ENCODE data around the gene TSC22D4. TPM values are rescaled to one million over a fixed set of nuclear protein-coding genes. Genes with fewer than 3 reads are reported as not detected.

The TSC22D4 gene
- total and polyA plus RNA-seq, 9 of the 15 experiments (the other 6 are each of a cell fraction or from before 2014, with no cell fraction given), result 0.37 to 107 (median 28.7) TPM

DNA sequence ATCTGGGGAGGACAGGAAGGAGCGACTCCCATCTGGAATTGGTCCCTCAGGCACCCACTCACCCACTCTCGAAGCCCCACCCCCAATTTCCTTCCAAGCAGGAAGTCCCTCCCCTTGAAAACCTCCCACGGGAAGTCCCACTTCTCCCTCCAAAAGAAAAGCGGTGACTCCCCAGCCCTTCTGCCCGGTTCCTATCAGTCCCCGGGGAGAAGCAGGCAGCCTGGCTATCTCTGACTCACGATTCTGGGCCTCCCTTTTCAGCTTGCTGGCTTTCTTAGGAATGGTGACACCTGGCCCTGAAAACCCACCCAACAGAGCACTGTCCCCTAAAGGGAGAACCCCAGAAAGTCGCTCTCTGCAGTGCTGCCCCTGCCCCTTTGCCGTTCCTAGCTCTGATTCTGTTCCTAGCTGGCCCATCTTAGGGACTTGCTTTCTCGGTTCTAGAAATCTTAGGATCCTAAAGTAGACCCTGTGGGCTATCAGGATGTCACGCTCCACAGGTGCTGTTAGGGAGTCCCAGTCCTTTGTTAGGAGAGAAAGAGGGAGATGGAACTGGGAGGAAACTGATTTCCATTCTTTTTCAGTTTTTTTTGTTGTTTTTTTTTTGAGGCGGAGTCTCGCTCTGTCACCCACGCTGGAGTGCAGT is 6.0 kb downstream of the TSC22D4 start (continued):
- TF ChIP-seq ETV6 (IDR thresholded peaks at IDR 0.05; ENCODE audit: borderline replicate concordance in 1 of 2, low read depth in 2 of 2, low read length in 1 of 2) (peak in 1 of 2 experiments; percentile 53; a peak in 2 of 4 replicates), ETV6 (CRISPR knock-in tag; IDR thresholded peaks at IDR 0.05; ENCODE audit: borderline replicate concordance) (no peak), SP2 (IDR thresholded peaks at IDR 0.05; ENCODE audit: extremely low read depth, low read depth, low read length, poor library complexity, severe bottlenecking) (no peak), MTF1 (CRISPR knock-in tag; IDR thresholded peaks at IDR 0.05; ENCODE audit: borderline replicate concordance) (no peak), ZNF316 (IDR thresholded peaks at IDR 0.05) (no peak), PHF21A (IDR thresholded peaks at IDR 0.05; ENCODE audit: borderline replicate concordance, low read depth) (no peak), ELF2 (CRISPR knock-in tag; IDR thresholded peaks at IDR 0.05) (no peak), PHB2 (IDR thresholded peaks at IDR 0.05; ENCODE audit: low read depth) (0 out of 2 replicates have a peak, but pooled peaks have one; percentile 8), ZNF165 (CRISPR knock-in tag; IDR thresholded peaks at IDR 0.05; ENCODE audit: borderline replicate concordance) (no peak), MYC (IDR thresholded peaks at IDR 0.05; ENCODE audit: low read depth, low read length) (no peak), MYC (CRISPR knock-in tag; IDR thresholded peaks at IDR 0.05; ENCODE audit: borderline replicate concordance, low read depth) (no peak), CBFA2T3 (IDR thresholded peaks at IDR 0.05) (peak; percentile 86), SRSF7 (optimal IDR thresholded peaks at IDR 0.05; ENCODE audit: low read depth, low read length) (no peak), ZNF239 (CRISPR knock-in tag; IDR thresholded peaks at IDR 0.05) (no peak), ZKSCAN8 (CRISPR knock-in tag; IDR thresholded peaks at IDR 0.05) (no peak), SNIP1 (IDR thresholded peaks at IDR 0.05; ENCODE audit: low read depth) (no peak), KDM1A (IDR thresholded peaks at IDR 0.05) (no peak), U2AF1 (optimal IDR thresholded peaks at IDR 0.05; ENCODE audit: low read depth, low read length) (no peak)
- TF ChIP-seq, protein P1, sequence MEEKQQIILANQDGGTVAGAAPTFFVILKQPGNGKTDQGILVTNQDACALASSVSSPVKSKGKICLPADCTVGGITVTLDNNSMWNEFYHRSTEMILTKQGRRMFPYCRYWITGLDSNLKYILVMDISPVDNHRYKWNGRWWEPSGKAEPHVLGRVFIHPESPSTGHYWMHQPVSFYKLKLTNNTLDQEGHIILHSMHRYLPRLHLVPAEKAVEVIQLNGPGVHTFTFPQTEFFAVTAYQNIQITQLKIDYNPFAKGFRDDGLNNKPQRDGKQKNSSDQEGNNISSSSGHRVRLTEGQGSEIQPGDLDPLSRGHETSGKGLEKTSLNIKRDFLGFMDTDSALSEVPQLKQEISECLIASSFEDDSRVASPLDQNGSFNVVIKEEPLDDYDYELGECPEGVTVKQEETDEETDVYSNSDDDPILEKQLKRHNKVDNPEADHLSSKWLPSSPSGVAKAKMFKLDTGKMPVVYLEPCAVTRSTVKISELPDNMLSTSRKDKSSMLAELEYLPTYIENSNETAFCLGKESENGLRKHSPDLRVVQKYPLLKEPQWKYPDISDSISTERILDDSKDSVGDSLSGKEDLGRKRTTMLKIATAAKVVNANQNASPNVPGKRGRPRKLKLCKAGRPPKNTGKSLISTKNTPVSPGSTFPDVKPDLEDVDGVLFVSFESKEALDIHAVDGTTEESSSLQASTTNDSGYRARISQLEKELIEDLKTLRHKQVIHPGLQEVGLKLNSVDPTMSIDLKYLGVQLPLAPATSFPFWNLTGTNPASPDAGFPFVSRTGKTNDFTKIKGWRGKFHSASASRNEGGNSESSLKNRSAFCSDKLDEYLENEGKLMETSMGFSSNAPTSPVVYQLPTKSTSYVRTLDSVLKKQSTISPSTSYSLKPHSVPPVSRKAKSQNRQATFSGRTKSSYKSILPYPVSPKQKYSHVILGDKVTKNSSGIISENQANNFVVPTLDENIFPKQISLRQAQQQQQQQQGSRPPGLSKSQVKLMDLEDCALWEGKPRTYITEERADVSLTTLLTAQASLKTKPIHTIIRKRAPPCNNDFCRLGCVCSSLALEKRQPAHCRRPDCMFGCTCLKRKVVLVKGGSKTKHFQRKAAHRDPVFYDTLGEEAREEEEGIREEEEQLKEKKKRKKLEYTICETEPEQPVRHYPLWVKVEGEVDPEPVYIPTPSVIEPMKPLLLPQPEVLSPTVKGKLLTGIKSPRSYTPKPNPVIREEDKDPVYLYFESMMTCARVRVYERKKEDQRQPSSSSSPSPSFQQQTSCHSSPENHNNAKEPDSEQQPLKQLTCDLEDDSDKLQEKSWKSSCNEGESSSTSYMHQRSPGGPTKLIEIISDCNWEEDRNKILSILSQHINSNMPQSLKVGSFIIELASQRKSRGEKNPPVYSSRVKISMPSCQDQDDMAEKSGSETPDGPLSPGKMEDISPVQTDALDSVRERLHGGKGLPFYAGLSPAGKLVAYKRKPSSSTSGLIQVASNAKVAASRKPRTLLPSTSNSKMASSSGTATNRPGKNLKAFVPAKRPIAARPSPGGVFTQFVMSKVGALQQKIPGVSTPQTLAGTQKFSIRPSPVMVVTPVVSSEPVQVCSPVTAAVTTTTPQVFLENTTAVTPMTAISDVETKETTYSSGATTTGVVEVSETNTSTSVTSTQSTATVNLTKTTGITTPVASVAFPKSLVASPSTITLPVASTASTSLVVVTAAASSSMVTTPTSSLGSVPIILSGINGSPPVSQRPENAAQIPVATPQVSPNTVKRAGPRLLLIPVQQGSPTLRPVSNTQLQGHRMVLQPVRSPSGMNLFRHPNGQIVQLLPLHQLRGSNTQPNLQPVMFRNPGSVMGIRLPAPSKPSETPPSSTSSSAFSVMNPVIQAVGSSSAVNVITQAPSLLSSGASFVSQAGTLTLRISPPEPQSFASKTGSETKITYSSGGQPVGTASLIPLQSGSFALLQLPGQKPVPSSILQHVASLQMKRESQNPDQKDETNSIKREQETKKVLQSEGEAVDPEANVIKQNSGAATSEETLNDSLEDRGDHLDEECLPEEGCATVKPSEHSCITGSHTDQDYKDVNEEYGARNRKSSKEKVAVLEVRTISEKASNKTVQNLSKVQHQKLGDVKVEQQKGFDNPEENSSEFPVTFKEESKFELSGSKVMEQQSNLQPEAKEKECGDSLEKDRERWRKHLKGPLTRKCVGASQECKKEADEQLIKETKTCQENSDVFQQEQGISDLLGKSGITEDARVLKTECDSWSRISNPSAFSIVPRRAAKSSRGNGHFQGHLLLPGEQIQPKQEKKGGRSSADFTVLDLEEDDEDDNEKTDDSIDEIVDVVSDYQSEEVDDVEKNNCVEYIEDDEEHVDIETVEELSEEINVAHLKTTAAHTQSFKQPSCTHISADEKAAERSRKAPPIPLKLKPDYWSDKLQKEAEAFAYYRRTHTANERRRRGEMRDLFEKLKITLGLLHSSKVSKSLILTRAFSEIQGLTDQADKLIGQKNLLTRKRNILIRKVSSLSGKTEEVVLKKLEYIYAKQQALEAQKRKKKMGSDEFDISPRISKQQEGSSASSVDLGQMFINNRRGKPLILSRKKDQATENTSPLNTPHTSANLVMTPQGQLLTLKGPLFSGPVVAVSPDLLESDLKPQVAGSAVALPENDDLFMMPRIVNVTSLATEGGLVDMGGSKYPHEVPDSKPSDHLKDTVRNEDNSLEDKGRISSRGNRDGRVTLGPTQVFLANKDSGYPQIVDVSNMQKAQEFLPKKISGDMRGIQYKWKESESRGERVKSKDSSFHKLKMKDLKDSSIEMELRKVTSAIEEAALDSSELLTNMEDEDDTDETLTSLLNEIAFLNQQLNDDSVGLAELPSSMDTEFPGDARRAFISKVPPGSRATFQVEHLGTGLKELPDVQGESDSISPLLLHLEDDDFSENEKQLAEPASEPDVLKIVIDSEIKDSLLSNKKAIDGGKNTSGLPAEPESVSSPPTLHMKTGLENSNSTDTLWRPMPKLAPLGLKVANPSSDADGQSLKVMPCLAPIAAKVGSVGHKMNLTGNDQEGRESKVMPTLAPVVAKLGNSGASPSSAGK (IDR thresholded peaks at IDR 0.05), result no peak

Measured in K562 (cell line).